GM19193 (cell line): ENCODE data around the gene LILRA2.

Source experiments
- POLR2A ChIP-seq: IDR thresholded peaks from 4 replicates; pipeline ENCODE4 v1.6.1; 2011; ENCODE audit not compliant: insufficient read depth, insufficient read length; ENCODE audit errors: extremely low read depth

Gene LILRA2

DNA sequence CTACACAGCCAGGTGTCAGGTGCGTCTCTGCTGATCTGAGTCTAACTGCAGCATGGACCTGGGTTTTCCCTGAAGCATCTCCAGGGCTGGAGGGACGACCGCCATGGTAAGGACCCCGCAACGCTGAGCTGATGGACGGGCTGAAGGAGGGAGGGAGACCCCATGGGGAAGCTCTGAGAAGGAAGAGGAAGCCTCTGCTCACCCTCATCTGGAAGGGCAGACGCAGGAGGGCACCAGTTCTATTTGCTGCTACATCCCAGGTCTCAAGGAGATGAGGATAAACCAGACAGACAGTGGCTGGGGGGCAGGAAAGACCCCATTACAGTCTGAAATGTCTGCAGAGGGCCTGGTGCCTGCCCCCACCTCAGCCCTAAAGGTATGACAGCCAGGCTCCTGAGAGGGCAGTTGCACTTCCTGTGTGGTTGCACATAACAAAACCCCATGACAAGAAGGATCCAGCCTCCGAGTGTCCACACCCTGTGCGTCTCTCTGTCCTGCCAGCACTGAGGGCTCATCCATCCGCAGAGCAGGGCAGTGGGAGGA lies at the start of gene LILRA2:
Gene LILRA2, plus strand, starts transcription at position 461 of the 543 bp plus-strand sequence. CDS start 89 bp downstream, outside the sequence.
- no peak for TF ChIP-seq POLR2A

- no peak for TF ChIP-seq POLR2A
Measured at GRCh38 chr19:54525636-54526035, 48.0 kb upstream of the LILRA2 start.

- no peak for TF ChIP-seq POLR2A
Measured at GRCh38 chr19:54526972-54527371, 46.6 kb upstream of the LILRA2 start.

- no peak for TF ChIP-seq POLR2A
Measured at GRCh38 chr19:54530866-54531265, 42.7 kb upstream of the LILRA2 start.

DNA sequence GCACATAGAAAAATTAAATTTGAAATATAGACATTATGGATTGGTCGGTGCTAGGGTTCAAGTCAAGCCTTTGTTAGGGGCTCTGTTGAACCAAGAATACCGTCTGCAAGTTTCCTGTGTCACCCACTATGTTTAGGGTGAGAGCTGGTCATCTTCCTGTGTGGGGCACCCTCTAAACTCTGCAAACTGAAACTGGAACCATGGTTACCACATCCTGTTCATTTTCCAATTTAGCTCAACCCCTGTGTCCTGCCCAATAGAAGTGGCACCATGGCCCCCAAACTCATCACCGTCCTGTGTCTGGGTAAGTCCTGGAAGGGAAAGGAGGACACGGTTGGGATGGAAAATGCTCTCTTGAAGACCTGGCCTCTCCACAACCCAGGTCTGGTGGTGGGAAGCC lies 41.1 kb upstream of the LILRA2 start:
- TF ChIP-seq POLR2A = peak; percentile 23

GRCh38 chr19:54533476-54533875 lies 40.1 kb upstream of the LILRA2 start:
- no peak for TF ChIP-seq POLR2A

DNA sequence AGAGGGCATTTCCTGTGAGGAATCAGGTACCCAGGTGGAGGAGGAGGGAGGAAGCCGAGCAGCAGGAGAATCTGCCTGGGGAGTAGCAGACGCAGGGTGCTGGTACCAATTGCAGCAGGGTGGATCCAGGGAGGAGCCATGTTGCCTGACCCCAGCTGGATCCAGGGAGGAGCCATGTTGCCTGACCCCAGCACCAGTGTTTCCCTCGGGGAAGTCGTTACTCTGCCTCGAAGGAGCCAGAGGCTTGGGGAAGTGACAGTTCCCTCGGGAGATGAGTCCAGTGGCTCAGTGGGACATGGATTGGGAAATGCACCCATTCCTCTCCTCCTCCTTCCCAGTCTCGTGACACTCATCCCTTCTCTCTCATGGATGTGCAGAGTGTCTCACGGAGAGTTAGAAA lies 39.4 kb upstream of the LILRA2 start:
- TF ChIP-seq POLR2A = no peak

DNA sequence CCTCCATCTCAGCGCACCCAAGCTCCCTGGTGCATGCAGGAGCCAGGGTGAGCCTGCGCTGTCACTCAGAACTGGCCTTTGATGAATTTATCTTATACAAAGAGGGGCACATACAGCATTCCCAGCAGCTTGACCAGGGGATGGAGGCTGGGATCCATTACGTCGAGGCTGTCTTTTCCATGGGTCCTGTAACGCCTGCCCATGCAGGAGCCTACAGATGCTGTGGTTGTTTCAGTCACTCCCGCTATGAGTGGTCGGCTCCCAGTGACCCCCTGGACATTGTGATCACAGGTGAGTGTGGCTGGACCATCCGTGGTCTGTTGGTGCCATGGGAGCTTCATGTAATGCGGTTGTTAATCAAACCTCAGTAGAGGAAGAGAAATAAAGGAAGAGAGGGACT lies 38.0 kb upstream of the LILRA2 start:
- no peak for TF ChIP-seq POLR2A

GRCh38 chr19:54536956-54537355 lies 36.6 kb upstream of the LILRA2 start:
- no peak for TF ChIP-seq POLR2A

- TF ChIP-seq POLR2A = no peak
Measured at GRCh38 chr19:54541712-54542111, 31.9 kb upstream of the LILRA2 start.

DNA sequence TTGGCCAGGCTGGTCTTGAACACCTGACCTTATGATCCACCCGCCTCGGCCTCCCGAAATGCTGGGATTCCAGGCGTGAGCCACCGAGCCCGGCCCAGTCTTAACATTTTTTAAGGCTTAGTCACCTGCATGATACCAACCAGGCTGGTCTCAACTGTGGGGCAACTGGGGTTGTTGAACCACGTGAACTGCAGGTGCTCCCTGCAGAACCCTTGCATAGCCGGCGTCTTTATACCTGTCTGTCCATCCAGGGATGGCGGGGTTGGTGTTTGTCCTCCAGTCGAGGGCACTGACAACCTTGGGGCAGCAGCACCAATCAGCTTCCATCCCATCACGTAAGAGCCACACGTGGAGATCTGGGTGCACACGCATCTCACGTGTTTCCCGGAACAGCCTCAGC lies 24.8 kb upstream of the LILRA2 start:
- no peak for TF ChIP-seq POLR2A

- no peak for TF ChIP-seq POLR2A
Measured at GRCh38 chr19:54549224-54549623, 24.4 kb upstream of the LILRA2 start.

DNA sequence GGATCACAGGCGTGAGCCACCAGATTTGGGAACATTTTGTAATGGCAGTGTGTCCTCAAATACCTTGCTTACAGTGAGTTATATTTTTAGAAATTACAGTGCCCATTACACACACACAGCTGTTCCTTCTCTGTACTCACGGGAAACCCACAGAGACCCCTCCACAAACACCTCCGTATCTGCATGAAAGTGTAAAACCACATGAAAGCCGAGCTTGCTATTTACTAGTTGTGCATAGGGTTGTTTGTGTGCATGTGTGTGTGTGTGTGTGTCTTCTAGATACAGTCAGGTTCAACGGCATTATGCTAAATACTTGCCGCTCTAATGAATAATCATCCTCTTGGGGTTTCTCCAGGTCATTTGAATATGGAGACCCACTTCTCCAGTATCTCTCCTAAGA lies 22.3 kb upstream of the LILRA2 start:
- TF ChIP-seq POLR2A = no peak

- TF ChIP-seq POLR2A = no peak
Measured at GRCh38 chr19:54551950-54552912, 21.4 kb upstream of the LILRA2 start.

DNA sequence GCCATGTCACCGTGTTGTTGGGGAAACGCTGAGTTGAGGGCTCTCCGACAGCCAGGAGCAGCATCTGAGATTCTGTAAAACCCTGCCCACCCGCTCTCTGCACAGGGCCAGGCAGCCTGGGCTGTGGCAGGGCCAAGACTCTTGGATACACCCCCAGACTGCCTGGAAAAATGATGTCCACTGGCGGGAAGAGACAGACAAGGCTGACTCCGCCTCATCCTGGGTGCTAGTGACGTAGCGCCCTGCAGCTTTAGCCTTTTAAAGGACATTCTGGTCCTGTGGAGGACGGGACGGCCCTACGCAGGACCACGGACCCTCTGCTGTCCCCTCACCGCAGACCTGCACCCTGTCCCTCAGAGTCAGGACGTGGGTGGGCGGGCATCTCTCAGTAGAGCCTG lies 20.7 kb upstream of the LILRA2 start:
- TF ChIP-seq POLR2A = no peak

GRCh38 chr19:54554006-54554405 lies 19.6 kb upstream of the LILRA2 start:
- TF ChIP-seq POLR2A = no peak

GRCh38 chr19:54554896-54555295 lies 18.7 kb upstream of the LILRA2 start:
- no peak for TF ChIP-seq POLR2A

- TF ChIP-seq POLR2A = no peak
Measured at GRCh38 chr19:54556194-54556593, 17.4 kb upstream of the LILRA2 start.
